Panc1 (cell line): ENCODE data around the gene GBP1. TPM values are rescaled to one million over a fixed set of nuclear protein-coding genes. Genes with fewer than 3 reads are reported as not detected.

Experiments
- ATAC-seq: fragments of 200-7000 bp; cut with Tn5 transposase; 2 replicates; pipeline ENCODE4 v1.9.1; 2020; ENCODE audit warnings: mild to moderate bottlenecking, moderate library complexity
- BruUV-seq: library from RNA; stranded (reverse); fragments of 400-500 nt; replicated peaks from 2 replicates; lab custom pipeline; 2021; lab: Mats Ljungman, UMichigan
- CTCF ChIA-PET: fragments of 300-600 bp; sonication (Branson Sonifier 250); formaldehyde crosslinking; loops from one replicate; lab custom pipeline; 2022; ENCODE audit warnings: antibody characterized with exemption; lab: Charles Lee
- POLR2A ChIA-PET: fragments of 300-600 bp; sonication (Branson Sonifier 250); formaldehyde crosslinking; loops from one replicate; lab custom pipeline; 2022; ENCODE audit warnings: antibody characterized with exemption; lab: Charles Lee
- DNase-seq: peaks from one replicate; pipeline ENCODE4 v3.0.0-alpha.2; 2010; ENCODE audit warnings: low read depth, low spot score
- H3K27ac ChIP-seq: 2 replicates; pipeline ENCODE4 v1.5.1; 2011; ENCODE audit warnings: mild to moderate bottlenecking, low read length, inconsistent platforms
- H3K27me3 ChIP-seq: fragments of 200-500 bp; sonication (Bioruptor generic); 2 replicates; pipeline ENCODE4 v1.6.0; 2014; ENCODE audit warnings: low read length, inconsistent platforms; ENCODE audit not compliant: control insufficient read depth, insufficient read depth
- H3K36me3 ChIP-seq: fragments of 200-500 bp; sonication (Bioruptor generic); 2 replicates; pipeline ENCODE4 v1.5.1; 2014; ENCODE audit warnings: inconsistent platforms, mild to moderate bottlenecking, low read length, moderate library complexity; ENCODE audit not compliant: control insufficient read depth, insufficient read depth
- H3K4me1 ChIP-seq: 2 replicates; pipeline ENCODE4 v1.5.1; 2011; ENCODE audit warnings: inconsistent platforms, mild to moderate bottlenecking, low read length, moderate library complexity; ENCODE audit not compliant: control insufficient read depth, insufficient read depth
- H3K4me3 ChIP-seq, 2 experiments: 2 replicates each; pipeline ENCODE4 v1.5.1; 2011 to 2012; ENCODE audit warnings: low read depth in 2 of 2, low read length in 2 of 2, mild to moderate bottlenecking in 2 of 2, inconsistent platforms in 1 of 2, moderate library complexity in 1 of 2
- H3K9me3 ChIP-seq: fragments of 200-500 bp; sonication (Bioruptor generic); 2 replicates; pipeline ENCODE4 v1.5.1; 2014; ENCODE audit warnings: low read depth, mild to moderate bottlenecking, inconsistent platforms, low read length, moderate library complexity; ENCODE audit not compliant: control insufficient read depth, insufficient read depth
- POLR2AphosphoS5 ChIP-seq: IDR thresholded peaks from 2 replicates; pipeline ENCODE4 v1.6.1; 2012; ENCODE audit warnings: mild to moderate bottlenecking, low read depth, low read length, moderate library complexity
- SIN3A ChIP-seq: IDR thresholded peaks from 2 replicates; pipeline ENCODE4 v1.6.1; 2012; ENCODE audit warnings: low read depth, mild to moderate bottlenecking, low read length, moderate library complexity, borderline replicate concordance; ENCODE audit not compliant: insufficient read depth
- TCF7L2 ChIP-seq: IDR thresholded peaks from 2 replicates; pipeline ENCODE4 v1.6.1; 2011; ENCODE audit warnings: mild to moderate bottlenecking, low read depth, low read length, inconsistent platforms
- in situ Hi-C: cut with HindIII; loops from 2 replicates; pipeline ENCODE4 v1.10.0; 2016; ENCODE audit warnings: low sequenced_read_pairs, low pct_unique_long_range_greater_than_20kb
- intact Hi-C: fragments of 100-400 bp; cut with micrococcal nuclease; formaldehyde crosslinking; loops from one replicate; pipeline ENCODE4 v1.10.0; 2022; ENCODE audit not compliant: unreplicated experiment
- total RNA-seq: library from RNA; stranded (reverse); gene quantifications from one replicate; pipeline ENCODE4 v1.2.1, GENCODE V29; 2021; ENCODE audit not compliant: unreplicated experiment
- TF ChIP-seq, protein P1 (sequence below): fragments of 450-650 bp; IDR thresholded peaks from 2 replicates; pipeline ENCODE4 v1.5.1; 2017; ENCODE audit warnings: mild to moderate bottlenecking
- TF ChIP-seq, protein P2 (sequence below), 2 experiments: IDR thresholded peaks; 2 replicates each; pipeline ENCODE4 v1.6.1; 2011 to 2012; ENCODE audit warnings: low read depth in 2 of 2, control low read depth in 1 of 2, low read length in 1 of 2, mild to moderate bottlenecking in 1 of 2, moderate library complexity in 1 of 2; ENCODE audit not compliant: insufficient read depth in 1 of 2

GBP1 gene
- total RNA-seq, 1 experiment from 2014 or later, result 0.80 TPM

GRCh38 chr1:89051300-89051954 lies 13.6 kb downstream of the GBP1 start:
- no TSS peak for BruUV-seq
- ChIA-PET CTCF (no interaction called here), POLR2A (no interaction called here)
- no peak for DNase-seq
- in situ Hi-C loops, result no loop called here
- Histone ChIP-seq H3K27ac (no peak overlapping the region), H3K27me3 (peaks cover 2% of the 10 kb centered on the region), H3K4me1 (no peaks in the 10 kb centered on the region), H3K36me3 (no peaks in the 10 kb centered on the region), H3K9me3 (no peaks in the 10 kb centered on the region), H3K4me3 (no peak overlapping the region)
- intact Hi-C loops, result no loop called here
- ATAC-seq, result no peak
- TF ChIP-seq POLR2AphosphoS5 (no peak), TCF7L2 (no peak), SIN3A (no peak)
- TF ChIP-seq, protein P1, sequence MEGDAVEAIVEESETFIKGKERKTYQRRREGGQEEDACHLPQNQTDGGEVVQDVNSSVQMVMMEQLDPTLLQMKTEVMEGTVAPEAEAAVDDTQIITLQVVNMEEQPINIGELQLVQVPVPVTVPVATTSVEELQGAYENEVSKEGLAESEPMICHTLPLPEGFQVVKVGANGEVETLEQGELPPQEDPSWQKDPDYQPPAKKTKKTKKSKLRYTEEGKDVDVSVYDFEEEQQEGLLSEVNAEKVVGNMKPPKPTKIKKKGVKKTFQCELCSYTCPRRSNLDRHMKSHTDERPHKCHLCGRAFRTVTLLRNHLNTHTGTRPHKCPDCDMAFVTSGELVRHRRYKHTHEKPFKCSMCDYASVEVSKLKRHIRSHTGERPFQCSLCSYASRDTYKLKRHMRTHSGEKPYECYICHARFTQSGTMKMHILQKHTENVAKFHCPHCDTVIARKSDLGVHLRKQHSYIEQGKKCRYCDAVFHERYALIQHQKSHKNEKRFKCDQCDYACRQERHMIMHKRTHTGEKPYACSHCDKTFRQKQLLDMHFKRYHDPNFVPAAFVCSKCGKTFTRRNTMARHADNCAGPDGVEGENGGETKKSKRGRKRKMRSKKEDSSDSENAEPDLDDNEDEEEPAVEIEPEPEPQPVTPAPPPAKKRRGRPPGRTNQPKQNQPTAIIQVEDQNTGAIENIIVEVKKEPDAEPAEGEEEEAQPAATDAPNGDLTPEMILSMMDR, result no peak
- TF ChIP-seq, protein P2, sequence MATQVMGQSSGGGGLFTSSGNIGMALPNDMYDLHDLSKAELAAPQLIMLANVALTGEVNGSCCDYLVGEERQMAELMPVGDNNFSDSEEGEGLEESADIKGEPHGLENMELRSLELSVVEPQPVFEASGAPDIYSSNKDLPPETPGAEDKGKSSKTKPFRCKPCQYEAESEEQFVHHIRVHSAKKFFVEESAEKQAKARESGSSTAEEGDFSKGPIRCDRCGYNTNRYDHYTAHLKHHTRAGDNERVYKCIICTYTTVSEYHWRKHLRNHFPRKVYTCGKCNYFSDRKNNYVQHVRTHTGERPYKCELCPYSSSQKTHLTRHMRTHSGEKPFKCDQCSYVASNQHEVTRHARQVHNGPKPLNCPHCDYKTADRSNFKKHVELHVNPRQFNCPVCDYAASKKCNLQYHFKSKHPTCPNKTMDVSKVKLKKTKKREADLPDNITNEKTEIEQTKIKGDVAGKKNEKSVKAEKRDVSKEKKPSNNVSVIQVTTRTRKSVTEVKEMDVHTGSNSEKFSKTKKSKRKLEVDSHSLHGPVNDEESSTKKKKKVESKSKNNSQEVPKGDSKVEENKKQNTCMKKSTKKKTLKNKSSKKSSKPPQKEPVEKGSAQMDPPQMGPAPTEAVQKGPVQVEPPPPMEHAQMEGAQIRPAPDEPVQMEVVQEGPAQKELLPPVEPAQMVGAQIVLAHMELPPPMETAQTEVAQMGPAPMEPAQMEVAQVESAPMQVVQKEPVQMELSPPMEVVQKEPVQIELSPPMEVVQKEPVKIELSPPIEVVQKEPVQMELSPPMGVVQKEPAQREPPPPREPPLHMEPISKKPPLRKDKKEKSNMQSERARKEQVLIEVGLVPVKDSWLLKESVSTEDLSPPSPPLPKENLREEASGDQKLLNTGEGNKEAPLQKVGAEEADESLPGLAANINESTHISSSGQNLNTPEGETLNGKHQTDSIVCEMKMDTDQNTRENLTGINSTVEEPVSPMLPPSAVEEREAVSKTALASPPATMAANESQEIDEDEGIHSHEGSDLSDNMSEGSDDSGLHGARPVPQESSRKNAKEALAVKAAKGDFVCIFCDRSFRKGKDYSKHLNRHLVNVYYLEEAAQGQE (IDR thresholded peaks at IDR 0.05; ENCODE audit: insufficient read depth in 1 of 2, low read depth in 2 of 2, low read length in 1 of 2), result no peak

- CTCF ChIA-PET, result no interaction called here
Measured at GRCh38 chr1:89050649-89051033, 14.4 kb downstream of the GBP1 start.

More at GRCh38 chr1:89050649-89051033, 14.4 kb downstream of the GBP1 start:
- TF ChIP-seq SIN3A (no peak), POLR2AphosphoS5 (no peak), TCF7L2 (no peak)
- TF ChIP-seq, protein P2 (IDR thresholded peaks at IDR 0.05; ENCODE audit: insufficient read depth in 1 of 2, low read depth in 2 of 2, low read length in 1 of 2), result no peak
- TF ChIP-seq, protein P1, result no peak
- intact Hi-C loops, result no loop called here
- no peaks in the 10 kb centered on the region for H3K4me1 ChIP-seq
- H3K36me3 ChIP-seq, result no peaks in the 10 kb centered on the region
- H3K4me3 ChIP-seq, result no peak overlapping the region
- peaks cover 5% of the 10 kb centered on the region for H3K27me3 ChIP-seq
- DNase-seq (no peak), ATAC-seq (no peak)
- no peaks in the 10 kb centered on the region for H3K9me3 ChIP-seq
- BruUV-seq, result no TSS peak
- POLR2A ChIA-PET, result no interaction called here
- in situ Hi-C loops, result no loop called here
- H3K27ac ChIP-seq, result no peak overlapping the region
